Nephron (organoid): ENCODE results near the gene EIF2B4.

Experiments used
- H3K27ac Mint-ChIP-seq, 3 experiments: 2 replicates each; pipeline ENCODE4 v1.8.0; 2020; ENCODE audit warnings: mixed read lengths in 3 of 3, mild to moderate bottlenecking in 2 of 3, moderate library complexity in 1 of 3
- H3K27me3 Mint-ChIP-seq: 2 replicates; pipeline ENCODE4 v1.8.0; 2021; ENCODE audit warnings: low read depth, mild to moderate bottlenecking, moderate library complexity, mixed read lengths
- H3K36me3 Mint-ChIP-seq: 2 replicates; pipeline ENCODE4 v1.8.0; 2020; ENCODE audit warnings: low read depth, mixed read lengths
- H3K4me1 Mint-ChIP-seq: 2 replicates; pipeline ENCODE4 v1.8.0; 2020; ENCODE audit warnings: mixed read lengths
- H3K4me3 Mint-ChIP-seq, 3 experiments: 2 replicates each; pipeline ENCODE4 v1.8.0; 2020; ENCODE audit warnings: mild to moderate bottlenecking in 3 of 3, mixed read lengths in 3 of 3, moderate library complexity in 2 of 3
- H3K9me3 Mint-ChIP-seq: 2 replicates; pipeline ENCODE4 v1.8.0; 2020; ENCODE audit warnings: mixed read lengths
- TF ChIP-seq, protein P1 (sequence below), 3 experiments: fragments of 200-600 bp; sonication (generic); IDR thresholded peaks; one replicate each; pipeline ENCODE4 v1.5.0; 2021; ENCODE audit warnings: antibody characterized with exemption in 3 of 3; ENCODE audit not compliant: unreplicated experiment in 3 of 3

The EIF2B4 gene

DNA sequence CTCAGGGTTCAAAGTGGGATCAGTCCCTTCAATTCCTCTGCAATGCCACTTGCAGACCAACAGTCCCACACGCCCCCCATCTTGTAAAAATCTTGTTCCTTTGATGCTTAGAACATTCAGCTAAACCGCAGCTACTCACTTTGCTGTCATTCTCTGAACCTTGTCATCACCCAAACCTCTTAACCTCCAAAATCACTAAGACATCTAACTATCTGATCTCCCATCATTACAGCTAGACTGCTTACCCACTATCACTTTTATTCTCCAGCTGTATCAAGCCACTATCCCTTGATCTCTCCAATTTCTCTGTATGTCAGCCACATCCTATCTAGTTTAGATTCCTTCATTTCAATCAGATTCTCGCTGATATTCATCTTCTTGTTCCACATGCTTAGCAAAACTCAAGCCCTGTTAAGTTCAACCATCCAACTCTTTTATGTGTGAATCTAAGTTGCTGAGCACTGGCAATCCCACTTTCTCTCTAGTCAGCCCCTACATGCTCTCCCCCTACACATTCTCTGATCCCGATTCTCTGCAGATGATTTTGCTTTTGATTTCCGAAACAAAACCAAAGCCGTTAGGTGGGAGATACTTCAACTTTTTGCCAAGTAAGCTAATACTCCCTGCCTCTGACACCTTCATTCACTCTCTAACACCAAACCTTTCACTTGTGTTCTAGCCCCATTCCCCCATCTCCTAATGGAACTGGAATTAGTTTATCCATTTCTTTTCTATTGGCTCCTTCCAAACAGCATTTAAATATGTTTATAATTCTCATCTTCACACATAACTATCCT lies 18.1 kb downstream of the EIF2B4 start:
- TF ChIP-seq, protein P1, sequence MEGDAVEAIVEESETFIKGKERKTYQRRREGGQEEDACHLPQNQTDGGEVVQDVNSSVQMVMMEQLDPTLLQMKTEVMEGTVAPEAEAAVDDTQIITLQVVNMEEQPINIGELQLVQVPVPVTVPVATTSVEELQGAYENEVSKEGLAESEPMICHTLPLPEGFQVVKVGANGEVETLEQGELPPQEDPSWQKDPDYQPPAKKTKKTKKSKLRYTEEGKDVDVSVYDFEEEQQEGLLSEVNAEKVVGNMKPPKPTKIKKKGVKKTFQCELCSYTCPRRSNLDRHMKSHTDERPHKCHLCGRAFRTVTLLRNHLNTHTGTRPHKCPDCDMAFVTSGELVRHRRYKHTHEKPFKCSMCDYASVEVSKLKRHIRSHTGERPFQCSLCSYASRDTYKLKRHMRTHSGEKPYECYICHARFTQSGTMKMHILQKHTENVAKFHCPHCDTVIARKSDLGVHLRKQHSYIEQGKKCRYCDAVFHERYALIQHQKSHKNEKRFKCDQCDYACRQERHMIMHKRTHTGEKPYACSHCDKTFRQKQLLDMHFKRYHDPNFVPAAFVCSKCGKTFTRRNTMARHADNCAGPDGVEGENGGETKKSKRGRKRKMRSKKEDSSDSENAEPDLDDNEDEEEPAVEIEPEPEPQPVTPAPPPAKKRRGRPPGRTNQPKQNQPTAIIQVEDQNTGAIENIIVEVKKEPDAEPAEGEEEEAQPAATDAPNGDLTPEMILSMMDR (IDR thresholded peaks at IDR 0.05; ENCODE audit: unreplicated experiment in 3 of 3), result no peak
- no peaks in the 10 kb centered on the region for H3K9me3 Mint-ChIP-seq
- H3K27me3 Mint-ChIP-seq, result no peaks in the 10 kb centered on the region
- H3K4me1 Mint-ChIP-seq, result peaks cover 17% of the 10 kb centered on the region
- peak overlapping the region in 1 of 3 experiments; percentile 8 for H3K27ac Mint-ChIP-seq
- H3K4me3 Mint-ChIP-seq, result no peak overlapping the region
- peaks cover 13% of the 10 kb centered on the region for H3K36me3 Mint-ChIP-seq

DNA sequence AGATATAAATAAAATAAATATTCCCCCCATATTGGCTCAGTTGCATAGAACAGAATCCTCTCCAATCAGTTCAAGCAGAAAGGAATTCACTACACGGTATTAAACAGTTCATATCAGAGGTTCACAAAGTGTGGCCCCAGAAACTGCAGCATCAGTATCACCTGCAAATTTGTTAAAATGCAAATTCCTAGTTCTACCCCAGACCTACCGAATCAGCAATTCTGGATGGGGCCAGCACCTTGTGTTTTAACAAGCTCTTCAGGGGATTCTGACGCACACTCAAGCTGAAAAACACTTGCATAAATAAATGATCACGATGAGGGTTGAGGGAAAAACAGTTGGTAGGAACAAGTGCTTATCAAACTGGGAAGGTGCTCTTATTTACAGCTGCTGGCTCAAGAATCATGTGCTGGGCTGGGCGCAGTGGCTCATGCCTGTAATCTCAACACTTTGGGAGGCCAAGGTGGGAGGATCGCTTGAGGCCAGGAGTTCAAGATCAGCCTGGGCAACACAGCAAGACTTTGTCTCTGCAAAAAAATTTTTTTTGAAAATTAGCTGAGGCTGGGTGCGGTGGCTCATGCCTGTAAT lies 19.9 kb downstream of the EIF2B4 start:
- Mint-ChIP-seq H3K36me3 (peaks cover 13% of the 10 kb centered on the region), H3K9me3 (no peaks in the 10 kb centered on the region), H3K4me1 (peaks cover 7% of the 10 kb centered on the region), H3K27me3 (no peaks in the 10 kb centered on the region), H3K27ac (no peak overlapping the region), H3K4me3 (no peak overlapping the region)
- TF ChIP-seq, protein P1 (IDR thresholded peaks at IDR 0.05; ENCODE audit: unreplicated experiment in 3 of 3), result no peak

DNA sequence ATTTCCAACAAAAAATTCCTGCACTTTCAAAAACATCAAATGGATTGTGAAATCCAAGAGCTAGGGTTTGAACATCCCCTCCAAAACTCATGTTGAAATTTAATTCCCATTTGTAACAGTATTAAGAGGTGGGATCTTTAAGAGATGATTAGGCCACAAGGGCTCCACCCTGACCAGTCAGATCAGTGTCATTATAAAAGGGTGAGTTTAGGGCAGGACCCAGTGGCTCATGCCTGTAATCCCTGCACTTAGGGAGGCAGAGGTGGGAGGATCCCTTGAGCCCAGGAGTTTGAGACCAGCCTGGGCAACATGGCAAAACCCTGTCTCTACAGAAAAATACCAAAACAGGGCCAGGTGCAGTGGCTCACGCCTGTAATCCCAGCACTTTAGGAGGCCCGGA lies 22.5 kb downstream of the EIF2B4 start:
- H3K36me3 Mint-ChIP-seq, result peaks cover 29% of the 10 kb centered on the region
- H3K4me1 Mint-ChIP-seq, result no peaks in the 10 kb centered on the region
- no peak overlapping the region for H3K4me3 Mint-ChIP-seq
- TF ChIP-seq, protein P1 (IDR thresholded peaks at IDR 0.05; ENCODE audit: unreplicated experiment in 3 of 3), result no peak
- H3K27me3 Mint-ChIP-seq, result no peaks in the 10 kb centered on the region
- H3K27ac Mint-ChIP-seq, result no peak overlapping the region
- H3K9me3 Mint-ChIP-seq, result no peaks in the 10 kb centered on the region

DNA sequence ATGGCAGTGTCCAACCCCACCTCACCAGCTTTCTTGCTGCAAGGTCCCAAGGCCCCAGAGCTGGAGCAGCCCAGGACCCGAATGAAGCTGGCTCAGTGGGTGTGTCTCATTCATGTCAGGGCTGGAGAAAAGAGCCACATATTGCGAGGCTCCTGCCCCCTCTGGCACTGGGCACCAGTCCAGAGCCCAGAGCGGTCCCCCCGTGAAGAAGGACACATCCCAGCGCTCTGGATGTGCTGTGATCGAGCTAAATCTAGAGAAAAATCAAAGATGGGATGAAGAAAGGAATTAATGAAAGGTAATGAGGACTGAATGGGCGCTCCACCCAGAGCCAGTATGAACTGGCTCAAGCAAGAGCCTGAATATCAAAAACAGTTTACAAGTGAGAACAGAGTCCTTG lies 34.0 kb downstream of the EIF2B4 start:
- Mint-ChIP-seq H3K4me1 (no peaks in the 10 kb centered on the region), H3K4me3 (no peak overlapping the region), H3K36me3 (peaks cover 57% of the 10 kb centered on the region), H3K9me3 (no peaks in the 10 kb centered on the region), H3K27ac (no peak overlapping the region), H3K27me3 (no peaks in the 10 kb centered on the region)
- TF ChIP-seq, protein P1 (IDR thresholded peaks at IDR 0.05; ENCODE audit: unreplicated experiment in 3 of 3), result no peak

DNA sequence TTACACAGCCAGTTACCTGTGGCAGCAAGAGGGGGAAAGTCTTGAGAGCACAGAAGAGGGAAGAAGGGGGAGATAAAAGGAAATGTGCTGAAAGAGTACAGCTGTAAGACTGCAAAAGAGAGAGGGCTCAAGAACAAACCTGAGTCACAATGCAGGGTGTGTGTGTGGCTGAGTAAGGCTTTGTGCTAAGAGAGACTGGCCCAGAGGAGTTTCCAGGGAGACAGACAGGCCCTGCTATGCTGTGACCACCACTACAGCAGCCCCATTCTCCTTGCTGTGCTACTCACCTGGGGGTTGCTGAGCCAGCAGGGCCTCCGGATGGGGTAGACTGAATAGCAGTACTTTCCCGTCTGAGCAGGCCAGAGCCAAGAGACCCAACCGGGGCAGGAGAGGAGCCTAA lies 34.8 kb downstream of the EIF2B4 start:
- TF ChIP-seq, protein P1 (IDR thresholded peaks at IDR 0.05; ENCODE audit: unreplicated experiment in 3 of 3), result no peak
- Mint-ChIP-seq H3K36me3 (peaks cover 54% of the 10 kb centered on the region), H3K4me1 (no peaks in the 10 kb centered on the region), H3K27me3 (no peaks in the 10 kb centered on the region), H3K9me3 (no peaks in the 10 kb centered on the region), H3K27ac (no peak overlapping the region), H3K4me3 (no peak overlapping the region)
